ENCODE data around the gene UBE2L3. TPM values are rescaled to one million over a fixed set of nuclear protein-coding genes. Genes with fewer than 3 reads are reported as not detected.

Gene UBE2L3
- total and polyA plus RNA-seq, 2 experiments from 2014 or later, result 86.3 to 136 TPM

DNA sequence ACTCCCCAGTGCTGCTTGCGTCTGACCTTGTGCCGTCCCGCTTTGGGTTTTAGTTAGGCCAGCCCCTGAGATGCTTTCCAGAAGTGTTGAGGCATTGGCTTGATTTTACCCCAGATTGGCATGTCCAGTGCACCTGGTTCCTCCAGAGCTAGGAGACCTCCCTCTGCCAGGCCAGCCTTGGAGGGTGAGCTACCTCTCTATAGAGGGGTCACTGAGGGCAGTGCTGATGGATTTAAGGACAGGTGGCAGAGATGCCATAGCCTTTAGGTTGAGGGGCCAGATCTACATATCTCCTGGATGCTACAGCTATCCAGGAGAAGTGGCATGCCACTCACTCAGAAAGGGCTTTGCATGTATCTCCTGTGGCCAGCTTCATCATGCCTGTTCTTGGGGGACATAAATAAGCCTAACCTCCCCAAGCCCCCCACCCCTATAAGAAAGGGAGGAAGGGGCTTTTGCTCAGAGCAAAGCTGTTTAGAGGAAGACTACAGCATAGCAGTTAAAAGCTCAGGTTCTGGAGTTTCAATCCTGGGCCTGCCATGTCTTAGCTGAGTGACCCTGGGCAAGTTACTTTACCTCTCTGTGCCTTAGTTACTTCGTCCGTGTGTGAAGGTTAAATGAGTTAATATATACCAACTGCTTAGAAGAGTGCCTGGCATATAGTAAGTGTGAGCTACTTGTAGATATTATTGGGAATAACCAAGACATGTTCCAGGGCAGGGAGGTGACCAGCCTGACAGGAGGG lies 6.4 kb downstream of the UBE2L3 start (continued):
- TF ChIP-seq, protein P1, sequence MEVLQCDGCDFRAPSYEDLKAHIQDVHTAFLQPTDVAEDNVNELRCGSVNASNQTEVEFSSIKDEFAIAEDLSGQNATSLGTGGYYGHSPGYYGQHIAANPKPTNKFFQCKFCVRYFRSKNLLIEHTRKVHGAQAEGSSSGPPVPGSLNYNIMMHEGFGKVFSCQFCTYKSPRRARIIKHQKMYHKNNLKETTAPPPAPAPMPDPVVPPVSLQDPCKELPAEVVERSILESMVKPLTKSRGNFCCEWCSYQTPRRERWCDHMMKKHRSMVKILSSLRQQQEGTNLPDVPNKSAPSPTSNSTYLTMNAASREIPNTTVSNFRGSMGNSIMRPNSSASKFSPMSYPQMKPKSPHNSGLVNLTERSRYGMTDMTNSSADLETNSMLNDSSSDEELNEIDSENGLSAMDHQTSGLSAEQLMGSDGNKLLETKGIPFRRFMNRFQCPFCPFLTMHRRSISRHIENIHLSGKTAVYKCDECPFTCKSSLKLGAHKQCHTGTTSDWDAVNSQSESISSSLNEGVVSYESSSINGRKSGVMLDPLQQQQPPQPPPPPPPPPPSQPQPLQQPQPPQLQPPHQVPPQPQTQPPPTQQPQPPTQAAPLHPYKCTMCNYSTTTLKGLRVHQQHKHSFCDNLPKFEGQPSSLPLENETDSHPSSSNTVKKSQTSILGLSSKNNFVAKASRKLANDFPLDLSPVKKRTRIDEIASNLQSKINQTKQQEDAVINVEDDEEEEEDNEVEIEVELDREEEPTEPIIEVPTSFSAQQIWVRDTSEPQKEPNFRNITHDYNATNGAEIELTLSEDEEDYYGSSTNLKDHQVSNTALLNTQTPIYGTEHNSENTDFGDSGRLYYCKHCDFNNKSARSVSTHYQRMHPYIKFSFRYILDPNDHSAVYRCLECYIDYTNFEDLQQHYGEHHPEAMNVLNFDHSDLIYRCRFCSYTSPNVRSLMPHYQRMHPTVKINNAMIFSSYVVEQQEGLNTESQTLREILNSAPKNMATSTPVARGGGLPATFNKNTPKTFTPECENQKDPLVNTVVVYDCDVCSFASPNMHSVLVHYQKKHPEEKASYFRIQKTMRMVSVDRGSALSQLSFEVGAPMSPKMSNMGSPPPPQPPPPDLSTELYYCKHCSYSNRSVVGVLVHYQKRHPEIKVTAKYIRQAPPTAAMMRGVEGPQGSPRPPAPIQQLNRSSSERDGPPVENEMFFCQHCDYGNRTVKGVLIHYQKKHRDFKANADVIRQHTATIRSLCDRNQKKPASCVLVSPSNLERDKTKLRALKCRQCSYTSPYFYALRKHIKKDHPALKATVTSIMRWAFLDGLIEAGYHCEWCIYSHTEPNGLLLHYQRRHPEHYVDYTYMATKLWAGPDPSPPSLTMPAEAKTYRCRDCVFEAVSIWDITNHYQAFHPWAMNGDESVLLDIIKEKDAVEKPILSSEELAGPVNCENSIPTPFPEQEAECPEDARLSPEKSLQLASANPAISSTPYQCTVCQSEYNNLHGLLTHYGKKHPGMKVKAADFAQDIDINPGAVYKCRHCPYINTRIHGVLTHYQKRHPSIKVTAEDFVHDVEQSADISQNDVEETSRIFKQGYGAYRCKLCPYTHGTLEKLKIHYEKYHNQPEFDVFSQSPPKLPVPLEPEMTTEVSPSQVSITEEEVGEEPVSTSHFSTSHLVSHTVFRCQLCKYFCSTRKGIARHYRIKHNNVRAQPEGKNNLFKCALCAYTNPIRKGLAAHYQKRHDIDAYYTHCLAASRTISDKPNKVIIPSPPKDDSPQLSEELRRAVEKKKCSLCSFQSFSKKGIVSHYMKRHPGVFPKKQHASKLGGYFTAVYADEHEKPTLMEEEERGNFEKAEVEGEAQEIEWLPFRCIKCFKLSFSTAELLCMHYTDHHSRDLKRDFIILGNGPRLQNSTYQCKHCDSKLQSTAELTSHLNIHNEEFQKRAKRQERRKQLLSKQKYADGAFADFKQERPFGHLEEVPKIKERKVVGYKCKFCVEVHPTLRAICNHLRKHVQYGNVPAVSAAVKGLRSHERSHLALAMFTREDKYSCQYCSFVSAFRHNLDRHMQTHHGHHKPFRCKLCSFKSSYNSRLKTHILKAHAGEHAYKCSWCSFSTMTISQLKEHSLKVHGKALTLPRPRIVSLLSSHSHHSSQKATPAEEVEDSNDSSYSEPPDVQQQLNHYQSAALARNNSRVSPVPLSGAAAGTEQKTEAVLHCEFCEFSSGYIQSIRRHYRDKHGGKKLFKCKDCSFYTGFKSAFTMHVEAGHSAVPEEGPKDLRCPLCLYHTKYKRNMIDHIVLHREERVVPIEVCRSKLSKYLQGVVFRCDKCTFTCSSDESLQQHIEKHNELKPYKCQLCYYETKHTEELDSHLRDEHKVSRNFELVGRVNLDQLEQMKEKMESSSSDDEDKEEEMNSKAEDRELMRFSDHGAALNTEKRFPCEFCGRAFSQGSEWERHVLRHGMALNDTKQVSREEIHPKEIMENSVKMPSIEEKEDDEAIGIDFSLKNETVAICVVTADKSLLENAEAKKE (CRISPR knock-in tag; IDR thresholded peaks at IDR 0.05), result no peak
- no peak for TF ChIP-seq POLR2AphosphoS5 (IDR thresholded peaks at IDR 0.05; ENCODE audit: low read depth)
- no peak for TF ChIP-seq EZH2phosphoT487 (IDR thresholded peaks at IDR 0.05; ENCODE audit: unreplicated experiment)
- no peak for TF ChIP-seq NANOG (IDR thresholded peaks at IDR 0.05; ENCODE audit: borderline replicate concordance)
- TF ChIP-seq CREB1 (CRISPR knock-in tag; IDR thresholded peaks at IDR 0.05; ENCODE audit: low read depth), result no peak

DNA sequence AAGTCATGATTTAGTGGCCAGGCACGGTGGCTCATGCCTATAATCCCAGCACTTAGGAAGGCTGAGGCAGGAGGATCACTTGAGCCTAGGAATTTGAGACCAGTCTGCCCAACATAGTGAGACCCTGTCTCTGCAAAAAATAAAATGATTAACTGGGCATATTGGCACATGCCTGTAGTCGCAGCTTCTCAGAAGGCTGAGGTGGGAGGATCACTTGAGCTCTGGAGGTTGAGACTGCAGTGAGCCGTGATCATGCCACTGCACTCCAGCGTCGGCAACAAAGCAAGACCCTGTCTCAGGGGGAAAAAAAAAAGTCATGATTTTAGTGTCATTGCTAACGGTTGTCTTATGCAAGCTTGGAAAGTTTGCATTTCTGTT lies 11.9 kb downstream of the UBE2L3 start:
- H3K4me3 Mint-ChIP-seq, result no peak overlapping the region
- H2AFZ ChIP-seq, result no peak overlapping the region
- H3K36me3 Mint-ChIP-seq (ENCODE audit: low read depth), result peaks cover 3% of the 10 kb centered on the region; the same call in 2 of the 3 replicates
- H3K27me3 ChIP-seq (ENCODE audit: insufficient read depth), result no peaks in the 10 kb centered on the region
- H3K9me2 ChIP-seq (ENCODE audit: insufficient read depth), result no peaks in the 10 kb centered on the region
- H3K4me2 ChIP-seq, result no peak overlapping the region
- H3K4me1 ChIP-seq (ENCODE audit: insufficient read depth), result no peaks in the 10 kb centered on the region; the same call in 1 of the 2 replicates
- no peak overlapping the region for H3K27ac ChIP-seq (ENCODE audit: low read depth)
- DNase-seq (ENCODE audit: low spot score), result no peak
- peaks cover 100% of the 10 kb centered on the region for H3K79me2 ChIP-seq (replicated peaks; ENCODE audit: insufficient read depth)
- H3K27ac Mint-ChIP-seq, result no peak overlapping the region
- peaks cover 10% of the 10 kb centered on the region for H3K27me3 Mint-ChIP-seq (ENCODE audit: insufficient read depth, low read depth, poor library complexity)
- no peaks in the 10 kb centered on the region for H3F3A ChIP-seq (replicated peaks; ENCODE audit: low read depth)
- peaks cover 86% of the 10 kb centered on the region for H4K20me1 ChIP-seq (replicated peaks; ENCODE audit: insufficient read depth)
- ATAC-seq, result no peak
- H3K36me3 ChIP-seq (ENCODE audit: insufficient read depth), result no peaks in the 10 kb centered on the region
- H3K4me3 ChIP-seq, result no peak overlapping the region
- peaks cover 9% of the 10 kb centered on the region for H3K4me1 Mint-ChIP-seq
- no peaks in the 10 kb centered on the region for H3K9me3 Mint-ChIP-seq
- TF ChIP-seq POLR2AphosphoS5 (IDR thresholded peaks at IDR 0.05; ENCODE audit: low read depth), result no peak
- TF ChIP-seq, protein P2, sequence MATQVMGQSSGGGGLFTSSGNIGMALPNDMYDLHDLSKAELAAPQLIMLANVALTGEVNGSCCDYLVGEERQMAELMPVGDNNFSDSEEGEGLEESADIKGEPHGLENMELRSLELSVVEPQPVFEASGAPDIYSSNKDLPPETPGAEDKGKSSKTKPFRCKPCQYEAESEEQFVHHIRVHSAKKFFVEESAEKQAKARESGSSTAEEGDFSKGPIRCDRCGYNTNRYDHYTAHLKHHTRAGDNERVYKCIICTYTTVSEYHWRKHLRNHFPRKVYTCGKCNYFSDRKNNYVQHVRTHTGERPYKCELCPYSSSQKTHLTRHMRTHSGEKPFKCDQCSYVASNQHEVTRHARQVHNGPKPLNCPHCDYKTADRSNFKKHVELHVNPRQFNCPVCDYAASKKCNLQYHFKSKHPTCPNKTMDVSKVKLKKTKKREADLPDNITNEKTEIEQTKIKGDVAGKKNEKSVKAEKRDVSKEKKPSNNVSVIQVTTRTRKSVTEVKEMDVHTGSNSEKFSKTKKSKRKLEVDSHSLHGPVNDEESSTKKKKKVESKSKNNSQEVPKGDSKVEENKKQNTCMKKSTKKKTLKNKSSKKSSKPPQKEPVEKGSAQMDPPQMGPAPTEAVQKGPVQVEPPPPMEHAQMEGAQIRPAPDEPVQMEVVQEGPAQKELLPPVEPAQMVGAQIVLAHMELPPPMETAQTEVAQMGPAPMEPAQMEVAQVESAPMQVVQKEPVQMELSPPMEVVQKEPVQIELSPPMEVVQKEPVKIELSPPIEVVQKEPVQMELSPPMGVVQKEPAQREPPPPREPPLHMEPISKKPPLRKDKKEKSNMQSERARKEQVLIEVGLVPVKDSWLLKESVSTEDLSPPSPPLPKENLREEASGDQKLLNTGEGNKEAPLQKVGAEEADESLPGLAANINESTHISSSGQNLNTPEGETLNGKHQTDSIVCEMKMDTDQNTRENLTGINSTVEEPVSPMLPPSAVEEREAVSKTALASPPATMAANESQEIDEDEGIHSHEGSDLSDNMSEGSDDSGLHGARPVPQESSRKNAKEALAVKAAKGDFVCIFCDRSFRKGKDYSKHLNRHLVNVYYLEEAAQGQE (IDR thresholded peaks at IDR 0.05; ENCODE audit: unreplicated experiment), result no peak
- TF ChIP-seq, protein P3, sequence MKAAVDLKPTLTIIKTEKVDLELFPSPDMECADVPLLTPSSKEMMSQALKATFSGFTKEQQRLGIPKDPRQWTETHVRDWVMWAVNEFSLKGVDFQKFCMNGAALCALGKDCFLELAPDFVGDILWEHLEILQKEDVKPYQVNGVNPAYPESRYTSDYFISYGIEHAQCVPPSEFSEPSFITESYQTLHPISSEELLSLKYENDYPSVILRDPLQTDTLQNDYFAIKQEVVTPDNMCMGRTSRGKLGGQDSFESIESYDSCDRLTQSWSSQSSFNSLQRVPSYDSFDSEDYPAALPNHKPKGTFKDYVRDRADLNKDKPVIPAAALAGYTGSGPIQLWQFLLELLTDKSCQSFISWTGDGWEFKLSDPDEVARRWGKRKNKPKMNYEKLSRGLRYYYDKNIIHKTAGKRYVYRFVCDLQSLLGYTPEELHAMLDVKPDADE (IDR thresholded peaks at IDR 0.05), result no peak
- TF ChIP-seq ZNF331 (CRISPR knock-in tag; IDR thresholded peaks at IDR 0.05; ENCODE audit: low read depth), result no peak
- no peak for TF ChIP-seq STAT1 (IDR thresholded peaks at IDR 0.05; ENCODE audit: unreplicated experiment)
- TF ChIP-seq CREB1 (CRISPR knock-in tag; IDR thresholded peaks at IDR 0.05; ENCODE audit: low read depth), result no peak
- no peak for TF ChIP-seq EZH2 (IDR thresholded peaks at IDR 0.05; ENCODE audit: low read depth, unreplicated experiment)
- no peak for TF ChIP-seq ZNF114 (CRISPR knock-in tag; IDR thresholded peaks at IDR 0.05)
- TF ChIP-seq, protein P4, sequence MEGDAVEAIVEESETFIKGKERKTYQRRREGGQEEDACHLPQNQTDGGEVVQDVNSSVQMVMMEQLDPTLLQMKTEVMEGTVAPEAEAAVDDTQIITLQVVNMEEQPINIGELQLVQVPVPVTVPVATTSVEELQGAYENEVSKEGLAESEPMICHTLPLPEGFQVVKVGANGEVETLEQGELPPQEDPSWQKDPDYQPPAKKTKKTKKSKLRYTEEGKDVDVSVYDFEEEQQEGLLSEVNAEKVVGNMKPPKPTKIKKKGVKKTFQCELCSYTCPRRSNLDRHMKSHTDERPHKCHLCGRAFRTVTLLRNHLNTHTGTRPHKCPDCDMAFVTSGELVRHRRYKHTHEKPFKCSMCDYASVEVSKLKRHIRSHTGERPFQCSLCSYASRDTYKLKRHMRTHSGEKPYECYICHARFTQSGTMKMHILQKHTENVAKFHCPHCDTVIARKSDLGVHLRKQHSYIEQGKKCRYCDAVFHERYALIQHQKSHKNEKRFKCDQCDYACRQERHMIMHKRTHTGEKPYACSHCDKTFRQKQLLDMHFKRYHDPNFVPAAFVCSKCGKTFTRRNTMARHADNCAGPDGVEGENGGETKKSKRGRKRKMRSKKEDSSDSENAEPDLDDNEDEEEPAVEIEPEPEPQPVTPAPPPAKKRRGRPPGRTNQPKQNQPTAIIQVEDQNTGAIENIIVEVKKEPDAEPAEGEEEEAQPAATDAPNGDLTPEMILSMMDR (conservative IDR thresholded peaks at IDR 0.05; ENCODE audit: low read depth in 2 of 2), result no peak
- no peak for TF ChIP-seq EZH2phosphoT487 (IDR thresholded peaks at IDR 0.05; ENCODE audit: unreplicated experiment)
